Right lobe of liver (tissue), 4 donors: ENCODE data around the gene COQ7.

ENCODE experiments used
- CTCF ChIP-seq, 4 donors: fragments of 200-600 bp in 3 of 4; fragments of 450-650 bp in 1 of 4; IDR thresholded peaks; one replicate each; pipeline versions ENCODE4 v1.5.1 to v1.8.0; 2016 to 2022; ENCODE audit warnings: antibody characterized with exemption in 4 of 4, mild to moderate bottlenecking in 2 of 4
- POLR2A ChIP-seq: fragments of 450-650 bp; IDR thresholded peaks from one replicate; pipeline ENCODE4 v1.6.1; 2017; ENCODE audit warnings: antibody characterized with exemption, mild to moderate bottlenecking
- donor health status: DM: no; HTN: no; CAD: no.
- donor health status: DM: no; HTN: no; CAD: no.
- donor health status: DM: no; HTN: yes; CAD: no.

GRCh38 chr16:19112099-19112407, 44.6 kb downstream of the COQ7 start:
- TF ChIP-seq CTCF (IDR thresholded peaks at IDR 0.05) = no peak
- TF ChIP-seq POLR2A = no peak
